Activated naive CD8-positive, alpha-beta T cell treated with anti-CD3 and anti-CD28 coated beads for 36 hours (primary cell): ENCODE results near the gene PIMREG. TPM values are rescaled to one million over a fixed set of nuclear protein-coding genes. Genes with fewer than 3 reads are reported as not detected.

ENCODE experiments used
- DNase-seq: peaks from one replicate; pipeline ENCODE4 v3.0.0; 2021
- H3K27ac Mint-ChIP-seq: one replicate; pipeline ENCODE4 v1.8.0; 2022; ENCODE audit warnings: mild to moderate bottlenecking, moderate library complexity, mixed read lengths
- H3K27me3 Mint-ChIP-seq: one replicate; pipeline ENCODE4 v1.8.0; 2022; ENCODE audit warnings: mild to moderate bottlenecking, mixed read lengths
- H3K36me3 Mint-ChIP-seq: one replicate; pipeline ENCODE4 v1.8.0; 2021; ENCODE audit warnings: mild to moderate bottlenecking, mixed read lengths
- H3K4me1 Mint-ChIP-seq: one replicate; pipeline ENCODE4 v1.8.0; 2021; ENCODE audit warnings: mixed read lengths
- H3K4me3 Mint-ChIP-seq: one replicate; pipeline ENCODE4 v1.8.0; 2022; ENCODE audit warnings: mild to moderate bottlenecking, moderate library complexity, mixed read lengths
- H3K9me3 Mint-ChIP-seq: one replicate; pipeline ENCODE4 v1.8.0; 2022; ENCODE audit warnings: mixed read lengths
- total RNA-seq, 2 experiments: library from RNA; stranded (reverse); gene quantifications; one replicate each; pipeline ENCODE4 v1.2.3, GENCODE V29; 2021

PIMREG gene
- total RNA-seq, 2 experiments from 2014 or later, result 4.8 to 5.7 TPM

- H3K27ac Mint-ChIP-seq, result no peak overlapping the region
- H3K4me1 Mint-ChIP-seq, result peaks cover 9% of the 10 kb centered on the region
- no peak for DNase-seq
- no peaks in the 10 kb centered on the region for H3K27me3 Mint-ChIP-seq
- no peaks in the 10 kb centered on the region for H3K36me3 Mint-ChIP-seq
- H3K9me3 Mint-ChIP-seq, result no peaks in the 10 kb centered on the region
- H3K4me3 Mint-ChIP-seq, result no peak overlapping the region
Observed at GRCh38 chr17:6452471-6453266, 8.4 kb downstream of the PIMREG start.

- H3K27ac Mint-ChIP-seq, result no peak overlapping the region
- no peak for DNase-seq
Observed at GRCh38 chr17:6453279-6454024, 9.2 kb downstream of the PIMREG start.

GRCh38 chr17:6454495-6455320 lies 10.5 kb downstream of the PIMREG start:
- no peaks in the 10 kb centered on the region for H3K36me3 Mint-ChIP-seq
- no peak overlapping the region for H3K4me3 Mint-ChIP-seq
- H3K9me3 Mint-ChIP-seq, result no peaks in the 10 kb centered on the region
- H3K27me3 Mint-ChIP-seq, result no peaks in the 10 kb centered on the region
- peaks cover 9% of the 10 kb centered on the region for H3K4me1 Mint-ChIP-seq
- DNase-seq, result no peak
- H3K27ac Mint-ChIP-seq, result no peak overlapping the region

More at GRCh38 chr17:6453279-6454024, 9.2 kb downstream of the PIMREG start:
- no peaks in the 10 kb centered on the region for H3K9me3 Mint-ChIP-seq
- peaks cover 9% of the 10 kb centered on the region for H3K4me1 Mint-ChIP-seq
- no peak overlapping the region for H3K4me3 Mint-ChIP-seq
- H3K27me3 Mint-ChIP-seq, result no peaks in the 10 kb centered on the region
- H3K36me3 Mint-ChIP-seq, result no peaks in the 10 kb centered on the region

GRCh38 chr17:6455321-6455705 lies 11.1 kb downstream of the PIMREG start:
- DNase-seq, result peak; percentile 44
- Mint-ChIP-seq H3K4me3 (peak overlapping the region; percentile 32), H3K9me3 (no peaks in the 10 kb centered on the region), H3K36me3 (no peaks in the 10 kb centered on the region), H3K27me3 (no peaks in the 10 kb centered on the region), H3K4me1 (peaks cover 9% of the 10 kb centered on the region), H3K27ac (no peak overlapping the region)

- Mint-ChIP-seq H3K4me3 (no peak overlapping the region), H3K36me3 (no peaks in the 10 kb centered on the region), H3K9me3 (no peaks in the 10 kb centered on the region), H3K27me3 (no peaks in the 10 kb centered on the region), H3K4me1 (peaks cover 6% of the 10 kb centered on the region), H3K27ac (no peak overlapping the region)
- no peak for DNase-seq
Observed at GRCh38 chr17:6456321-6456720, 12.1 kb downstream of the PIMREG start.

- peaks cover 9% of the 10 kb centered on the region for H3K4me1 Mint-ChIP-seq
- H3K4me3 Mint-ChIP-seq, result no peak overlapping the region
Observed at GRCh38 chr17:6456914-6457687, 12.8 kb downstream of the PIMREG start.

GRCh38 chr17:6457688-6458459 lies 13.6 kb downstream of the PIMREG start:
- Mint-ChIP-seq H3K27me3 (no peaks in the 10 kb centered on the region), H3K9me3 (no peaks in the 10 kb centered on the region), H3K27ac (no peak overlapping the region), H3K4me3 (no peak overlapping the region), H3K4me1 (peaks cover 12% of the 10 kb centered on the region), H3K36me3 (no peaks in the 10 kb centered on the region)
- no peak for DNase-seq

More at GRCh38 chr17:6456914-6457687, 12.8 kb downstream of the PIMREG start:
- Mint-ChIP-seq H3K27me3 (no peaks in the 10 kb centered on the region), H3K9me3 (no peaks in the 10 kb centered on the region), H3K27ac (no peak overlapping the region), H3K36me3 (no peaks in the 10 kb centered on the region)
- no peak for DNase-seq

- no peaks in the 10 kb centered on the region for H3K36me3 Mint-ChIP-seq
- H3K4me3 Mint-ChIP-seq, result no peak overlapping the region
- H3K4me1 Mint-ChIP-seq, result peaks cover 12% of the 10 kb centered on the region
- no peak for DNase-seq
- no peaks in the 10 kb centered on the region for H3K27me3 Mint-ChIP-seq
- H3K9me3 Mint-ChIP-seq, result no peaks in the 10 kb centered on the region
- H3K27ac Mint-ChIP-seq, result no peak overlapping the region
Observed at GRCh38 chr17:6458460-6458950, 14.2 kb downstream of the PIMREG start.

GRCh38 chr17:6460531-6461161 lies 16.4 kb downstream of the PIMREG start:
- Mint-ChIP-seq H3K27ac (no peak overlapping the region), H3K4me1 (peaks cover 12% of the 10 kb centered on the region), H3K27me3 (no peaks in the 10 kb centered on the region), H3K36me3 (no peaks in the 10 kb centered on the region), H3K9me3 (no peaks in the 10 kb centered on the region), H3K4me3 (no peak overlapping the region)
- no peak for DNase-seq

GRCh38 chr17:6461246-6461645 lies 17.0 kb downstream of the PIMREG start:
- DNase-seq, result no peak
- no peaks in the 10 kb centered on the region for H3K36me3 Mint-ChIP-seq

GRCh38 chr17:6461792-6462524 lies 17.7 kb downstream of the PIMREG start:
- DNase-seq, result peak; percentile 29
- H3K9me3 Mint-ChIP-seq, result no peaks in the 10 kb centered on the region
- no peaks in the 10 kb centered on the region for H3K27me3 Mint-ChIP-seq
- H3K4me1 Mint-ChIP-seq, result peaks cover 12% of the 10 kb centered on the region
- H3K27ac Mint-ChIP-seq, result no peak overlapping the region
- no peaks in the 10 kb centered on the region for H3K36me3 Mint-ChIP-seq
- no peak overlapping the region for H3K4me3 Mint-ChIP-seq

More at GRCh38 chr17:6461246-6461645, 17.0 kb downstream of the PIMREG start:
- Mint-ChIP-seq H3K4me1 (peaks cover 12% of the 10 kb centered on the region), H3K4me3 (no peak overlapping the region), H3K9me3 (no peaks in the 10 kb centered on the region), H3K27ac (no peak overlapping the region), H3K27me3 (no peaks in the 10 kb centered on the region)

GRCh38 chr17:6462692-6463091 lies 18.4 kb downstream of the PIMREG start:
- Mint-ChIP-seq H3K9me3 (no peaks in the 10 kb centered on the region), H3K27ac (no peak overlapping the region)

More at GRCh38 chr17:6462692-6463091, 18.4 kb downstream of the PIMREG start:
- peaks cover 9% of the 10 kb centered on the region for H3K4me1 Mint-ChIP-seq
- no peak for DNase-seq
- no peaks in the 10 kb centered on the region for H3K36me3 Mint-ChIP-seq
- no peaks in the 10 kb centered on the region for H3K27me3 Mint-ChIP-seq
- no peak overlapping the region for H3K4me3 Mint-ChIP-seq
